B cell (primary cell): ENCODE results near the gene PDLIM1.

Source experiments
- CTCF ChIP-seq: fragments of 200-600 bp; IDR thresholded peaks from one replicate; pipeline ENCODE4 v1.8.0; 2022; ENCODE audit warnings: antibody characterized with exemption, mild to moderate bottlenecking
- EZH2 ChIP-seq: IDR thresholded peaks from 2 replicates; pipeline ENCODE4 v1.6.1; 2012; ENCODE audit warnings: borderline replicate concordance, low read depth, mild to moderate bottlenecking, moderate library complexity, low read length; ENCODE audit not compliant: insufficient read depth, poor library complexity, severe bottlenecking

GRCh38 chr10:95235676-95236067 lies 55.1 kb downstream of the PDLIM1 start:
- no peak for TF ChIP-seq CTCF
- no peak for TF ChIP-seq EZH2
